A673 (cell line): ENCODE measurements around the gene CATSPERD.

Experiments
- CTCF ChIP-seq: fragments of 300-800, 200-600 bp; sonication (generic); conservative IDR thresholded peaks from 2 replicates; pipeline ENCODE4 v1.5.1; 2017; ENCODE audit warnings: low read depth, mild to moderate bottlenecking, antibody characterized with exemption, low read length, moderate library complexity, mixed read lengths
- EZH2 ChIP-seq: fragments of 200-600 bp; sonication (generic); IDR thresholded peaks from 2 replicates; pipeline ENCODE4 v1.6.1; 2017; ENCODE audit warnings: borderline replicate concordance, low read depth, mild to moderate bottlenecking, mixed read lengths, antibody characterized with exemption, low read length; ENCODE audit not compliant: poor library complexity, severe bottlenecking

GRCh38 chr19:5782322-5782721, 61.9 kb downstream of the CATSPERD start:
- no peak for TF ChIP-seq CTCF
- TF ChIP-seq EZH2, result no peak
